Kidney glomerular epithelial cell (primary cell): ENCODE results near the gene MCMBP.

Source experiments
- DNase-seq: peaks from one replicate; lab custom pipeline; 2025; lab: John Stamatoyannopoulos, UW

Gene MCMBP

GRCh38 chr10:119782981-119783664 is 89.5 kb downstream of the MCMBP start:
- DNase-seq, result no peak

GRCh38 chr10:119781498-119781897 is 91.1 kb downstream of the MCMBP start:
- no peak for DNase-seq

GRCh38 chr10:119780879-119781480 is 91.7 kb downstream of the MCMBP start:
- DNase-seq, result no peak
